SK-N-SH (cell line): ENCODE results near the gene USP46. TPM values are rescaled to one million over a fixed set of nuclear protein-coding genes. Genes with fewer than 3 reads are reported as not detected.

ENCODE experiments used
- CTCF ChIA-PET: fragments of 300-600, 350-600 bp; formaldehyde crosslinking; extraction: SDS; loops from one replicate; lab custom pipeline; 2021; lab: Yijun Ruan, JAX
- POLR2A ChIA-PET: fragments of 350-600 bp; sonication (Branson Sonifier 250); formaldehyde crosslinking; extraction: SDS; loops from one replicate; lab custom pipeline; 2020; ENCODE audit warnings: antibody characterized with exemption, inconsistent platforms; lab: Yijun Ruan, JAX
- DNase-seq: peaks from one replicate; pipeline ENCODE4 v3.0.0; 2012
- H2AFZ ChIP-seq: fragments of 200-600 bp; sonication (generic); 2 replicates; pipeline ENCODE4 v1.8.1; 2016; ENCODE audit warnings: antibody characterized with exemption, mild to moderate bottlenecking, low read depth
- H3F3A ChIP-seq: fragments of 200-600 bp; sonication (generic); replicated peaks from 2 replicates; pipeline ENCODE3; 2016; ENCODE audit warnings: antibody characterized with exemption, mild to moderate bottlenecking; ENCODE audit not compliant: insufficient read depth
- H3K27ac ChIP-seq, 2 experiments: fragments of 200-500 bp in 1 of 2; fragments of 200-600 bp in 1 of 2; sonication (Bioruptor generic) in 1 of 2; sonication (generic), shearing (Covaris generic) in 1 of 2; 2 replicates each; pipeline versions ENCODE4 v1.5.1 to v1.6.1; 2014 to 2016; ENCODE audit warnings: low read depth in 2 of 2, inconsistent platforms in 1 of 2, low read length in 1 of 2, mild to moderate bottlenecking in 1 of 2, mixed read lengths in 1 of 2
- H3K27me3 ChIP-seq: fragments of 200-600 bp; sonication (generic), shearing (Covaris generic); 2 replicates; pipeline ENCODE4 v1.6.1; 2016; ENCODE audit warnings: mixed run types; ENCODE audit not compliant: insufficient read depth
- H3K36me3 ChIP-seq, 2 experiments: fragments of 200-500 bp in 1 of 2; fragments of 200-600 bp in 1 of 2; sonication (Bioruptor generic) in 1 of 2; sonication (generic) in 1 of 2; replicated peaks in 1 of 2; 2 replicates each; pipeline versions ENCODE3 to v1.5.1; 2014 to 2016; ENCODE audit warnings: low read length in 1 of 2, mild to moderate bottlenecking in 1 of 2; ENCODE audit not compliant: insufficient read depth in 2 of 2, control insufficient read depth in 1 of 2
- H3K4me1 ChIP-seq, 2 experiments: fragments of 200-500 bp in 1 of 2; fragments of 200-600 bp in 1 of 2; sonication (Bioruptor generic) in 1 of 2; sonication (generic), shearing (Covaris generic) in 1 of 2; 2 replicates each; pipeline versions ENCODE4 v1.5.1 to v1.6.1; 2014 to 2016; ENCODE audit warnings: low read depth in 1 of 2, low read length in 1 of 2, mixed run types in 1 of 2; ENCODE audit not compliant: insufficient read depth in 2 of 2, control insufficient read depth in 1 of 2
- H3K4me2 ChIP-seq: fragments of 200-600 bp; sonication (generic), shearing (Covaris generic); 2 replicates; pipeline ENCODE4 v1.6.1; 2017; ENCODE audit warnings: mixed run types
- H3K4me3 ChIP-seq, 2 experiments: fragments of 200-500 bp in 1 of 2; fragments of 200-600 bp in 1 of 2; sonication (Bioruptor generic) in 1 of 2; sonication (generic), shearing (Covaris generic) in 1 of 2; 2 replicates each; pipeline versions ENCODE4 v1.5.1 to v1.8.1; 2014 to 2016; ENCODE audit warnings: low read depth in 2 of 2, inconsistent platforms in 1 of 2, low read length in 1 of 2, mild to moderate bottlenecking in 1 of 2, mixed read lengths in 1 of 2, moderate library complexity in 1 of 2
- H3K79me2 ChIP-seq: fragments of 200-600 bp; sonication (generic); 2 replicates; pipeline ENCODE4 v1.8.1; 2017; ENCODE audit warnings: mild to moderate bottlenecking; ENCODE audit not compliant: insufficient read depth
- H3K9ac ChIP-seq: fragments of 200-600 bp; sonication (generic); 2 replicates; pipeline ENCODE4 v1.6.1; 2017; ENCODE audit warnings: mixed run types
- H3K9me2 ChIP-seq: fragments of 200-600 bp; sonication (generic); 2 replicates; pipeline ENCODE4 v1.6.1; 2017; ENCODE audit warnings: mixed run types
- H3K9me3 ChIP-seq: fragments of 200-600 bp; sonication (generic); 2 replicates; pipeline ENCODE4 v1.6.1; 2017; ENCODE audit warnings: mixed run types, mild to moderate bottlenecking, moderate library complexity
- H4K20me1 ChIP-seq: fragments of 200-600 bp; sonication (generic); 2 replicates; pipeline ENCODE4 v1.6.1; 2017; ENCODE audit warnings: mild to moderate bottlenecking, mixed run types; ENCODE audit not compliant: insufficient read depth
- EZH2phosphoT487 ChIP-seq: fragments of 200-600 bp; sonication (generic); IDR thresholded peaks from 2 replicates; pipeline ENCODE4 v1.6.1; 2017; ENCODE audit warnings: low read depth, mixed run types, mild to moderate bottlenecking, antibody characterized with exemption, moderate library complexity, borderline replicate concordance
- FOXJ3 ChIP-seq: sonication (generic); formaldehyde crosslinking; IDR thresholded peaks from 2 replicates; pipeline ENCODE4 v1.5.1; 2020; ENCODE audit warnings: mild to moderate bottlenecking, missing genetic modification reagents
- GABPA ChIP-seq: IDR thresholded peaks from 2 replicates; pipeline ENCODE4 v1.4.0; 2012; ENCODE audit warnings: low read depth, mild to moderate bottlenecking
- JUND ChIP-seq: IDR thresholded peaks from 2 replicates; pipeline ENCODE4 v1.4.0; 2012
- MXI1 ChIP-seq: IDR thresholded peaks from 2 replicates; pipeline ENCODE4 v1.6.1; 2012; ENCODE audit warnings: mild to moderate bottlenecking, low read depth, low read length, improper control_type of control experiment
- NFIC ChIP-seq: IDR thresholded peaks from 2 replicates; pipeline ENCODE4 v1.4.0; 2012; ENCODE audit warnings: borderline replicate concordance
- NRF1 ChIP-seq: IDR thresholded peaks from 2 replicates; pipeline ENCODE4 v1.6.1; 2012; ENCODE audit warnings: low read depth, mild to moderate bottlenecking, low read length
- PBX3 ChIP-seq: IDR thresholded peaks from 2 replicates; pipeline ENCODE4; 2012
- POLR2AphosphoS5 ChIP-seq: IDR thresholded peaks from 2 replicates; pipeline ENCODE4 v1.6.1; 2012; ENCODE audit warnings: low read depth, low read length
- RFX5 ChIP-seq: IDR thresholded peaks from 2 replicates; pipeline ENCODE4 v1.6.1; 2012; ENCODE audit warnings: mild to moderate bottlenecking, improper control_type of control experiment, low read length
- RXRA ChIP-seq: IDR thresholded peaks from 2 replicates; pipeline ENCODE4 v1.4.0; 2012; ENCODE audit warnings: low read depth, mild to moderate bottlenecking, borderline replicate concordance
- TEAD4 ChIP-seq: IDR thresholded peaks from 2 replicates; pipeline ENCODE4 v1.4.0; 2012; ENCODE audit warnings: mild to moderate bottlenecking, borderline replicate concordance; ENCODE audit not compliant: insufficient read depth
- WGBS: methylation state at CpG from one replicate; pipeline ENCODE4 v1.1.6; 2017; ENCODE audit warnings: low lambda C conversion rate; 5-methylcytosine and 5-hydroxymethylcytosine counted together
- polyA plus RNA-seq, 3 experiments: library from polyadenylated mRNA; depleted of rRNA; stranded (reverse); fragments of >200 nt; gene quantifications; 2 replicates each; pipeline ENCODE4 v1.2.3, GENCODE V29; 2012
- TF ChIP-seq, protein P1 (sequence below): IDR thresholded peaks from 2 replicates; pipeline ENCODE4 v1.4.0; 2012; ENCODE audit warnings: low read depth, borderline replicate concordance
- TF ChIP-seq, protein P2 (sequence below): IDR thresholded peaks from 2 replicates; pipeline ENCODE4 v1.6.1; 2012; ENCODE audit warnings: mild to moderate bottlenecking, low read depth, low read length, moderate library complexity

USP46 gene
- polyA plus RNA-seq, 1 of the 3 experiments (the other 2 are of a cell fraction), result 4.5 TPM

DNA sequence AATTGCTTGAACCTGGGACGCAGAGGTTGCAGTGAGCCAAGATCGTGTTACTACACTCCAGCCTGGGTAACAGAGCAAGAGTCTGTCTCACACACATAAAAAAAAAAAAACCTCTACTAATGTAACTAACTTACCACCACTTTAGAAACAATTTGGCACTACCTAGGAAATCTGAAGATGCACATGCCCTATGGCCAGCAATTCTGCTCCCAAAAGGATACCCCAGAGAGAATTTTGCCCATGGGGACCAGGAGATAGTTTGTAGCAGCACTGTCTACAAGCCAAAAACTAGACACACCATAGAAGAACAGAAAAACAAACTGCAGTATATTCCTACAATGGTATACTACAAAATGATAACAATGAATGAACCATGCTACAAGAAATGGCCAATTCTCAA is 37.5 kb downstream of the USP46 start:
- DNase-seq, result no peak
- H3K27ac ChIP-seq, result no peak overlapping the region
- H3K27me3 ChIP-seq, result no peaks in the 10 kb centered on the region
- no peak for TF ChIP-seq RFX5
- TF ChIP-seq MXI1, result no peak
- TF ChIP-seq RXRA, result no peak
- no peak for TF ChIP-seq JUND
- no peak for TF ChIP-seq PBX3
- TF ChIP-seq NFIC, result no peak
- TF ChIP-seq, protein P1, sequence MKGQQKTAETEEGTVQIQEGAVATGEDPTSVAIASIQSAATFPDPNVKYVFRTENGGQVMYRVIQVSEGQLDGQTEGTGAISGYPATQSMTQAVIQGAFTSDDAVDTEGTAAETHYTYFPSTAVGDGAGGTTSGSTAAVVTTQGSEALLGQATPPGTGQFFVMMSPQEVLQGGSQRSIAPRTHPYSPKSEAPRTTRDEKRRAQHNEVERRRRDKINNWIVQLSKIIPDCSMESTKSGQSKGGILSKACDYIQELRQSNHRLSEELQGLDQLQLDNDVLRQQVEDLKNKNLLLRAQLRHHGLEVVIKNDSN, result no peak
- no peak for TF ChIP-seq POLR2AphosphoS5
- TF ChIP-seq, protein P2, sequence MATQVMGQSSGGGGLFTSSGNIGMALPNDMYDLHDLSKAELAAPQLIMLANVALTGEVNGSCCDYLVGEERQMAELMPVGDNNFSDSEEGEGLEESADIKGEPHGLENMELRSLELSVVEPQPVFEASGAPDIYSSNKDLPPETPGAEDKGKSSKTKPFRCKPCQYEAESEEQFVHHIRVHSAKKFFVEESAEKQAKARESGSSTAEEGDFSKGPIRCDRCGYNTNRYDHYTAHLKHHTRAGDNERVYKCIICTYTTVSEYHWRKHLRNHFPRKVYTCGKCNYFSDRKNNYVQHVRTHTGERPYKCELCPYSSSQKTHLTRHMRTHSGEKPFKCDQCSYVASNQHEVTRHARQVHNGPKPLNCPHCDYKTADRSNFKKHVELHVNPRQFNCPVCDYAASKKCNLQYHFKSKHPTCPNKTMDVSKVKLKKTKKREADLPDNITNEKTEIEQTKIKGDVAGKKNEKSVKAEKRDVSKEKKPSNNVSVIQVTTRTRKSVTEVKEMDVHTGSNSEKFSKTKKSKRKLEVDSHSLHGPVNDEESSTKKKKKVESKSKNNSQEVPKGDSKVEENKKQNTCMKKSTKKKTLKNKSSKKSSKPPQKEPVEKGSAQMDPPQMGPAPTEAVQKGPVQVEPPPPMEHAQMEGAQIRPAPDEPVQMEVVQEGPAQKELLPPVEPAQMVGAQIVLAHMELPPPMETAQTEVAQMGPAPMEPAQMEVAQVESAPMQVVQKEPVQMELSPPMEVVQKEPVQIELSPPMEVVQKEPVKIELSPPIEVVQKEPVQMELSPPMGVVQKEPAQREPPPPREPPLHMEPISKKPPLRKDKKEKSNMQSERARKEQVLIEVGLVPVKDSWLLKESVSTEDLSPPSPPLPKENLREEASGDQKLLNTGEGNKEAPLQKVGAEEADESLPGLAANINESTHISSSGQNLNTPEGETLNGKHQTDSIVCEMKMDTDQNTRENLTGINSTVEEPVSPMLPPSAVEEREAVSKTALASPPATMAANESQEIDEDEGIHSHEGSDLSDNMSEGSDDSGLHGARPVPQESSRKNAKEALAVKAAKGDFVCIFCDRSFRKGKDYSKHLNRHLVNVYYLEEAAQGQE, result no peak
- TF ChIP-seq FOXJ3, result no peak
- no peaks in the 10 kb centered on the region for H3K9me3 ChIP-seq
- WGBS, result 100% methylated on average over 2 of the region's 2 CpGs
- H2AFZ ChIP-seq, result no peak overlapping the region
- ChIA-PET POLR2A (no interaction called here), CTCF (no interaction called here)
- H3K4me1 ChIP-seq, result no peaks in the 10 kb centered on the region; a peak in 1 of 4 replicates
- no peak overlapping the region for H3K4me2 ChIP-seq
- peaks cover 3 to 14% of the 10 kb centered on the region in 2 experiments for H3K36me3 ChIP-seq
- H3K9me2 ChIP-seq, result no peaks in the 10 kb centered on the region
- H3K9ac ChIP-seq, result no peak overlapping the region
- H3F3A ChIP-seq, result no peaks in the 10 kb centered on the region
- no peaks in the 10 kb centered on the region for H3K79me2 ChIP-seq
- no peak overlapping the region for H3K4me3 ChIP-seq
- no peaks in the 10 kb centered on the region for H4K20me1 ChIP-seq

- Histone ChIP-seq H4K20me1 (no peaks in the 10 kb centered on the region), H3F3A (no peaks in the 10 kb centered on the region), H3K27me3 (no peaks in the 10 kb centered on the region), H3K4me3 (no peak overlapping the region), H3K9me3 (no peaks in the 10 kb centered on the region), H3K9me2 (no peaks in the 10 kb centered on the region), H3K9ac (no peak overlapping the region), H3K36me3 (peaks cover 3 to 7% of the 10 kb centered on the region in 2 experiments), H3K4me2 (no peak overlapping the region), H2AFZ (no peak overlapping the region), H3K79me2 (no peaks in the 10 kb centered on the region), H3K4me1 (no peaks in the 10 kb centered on the region; a peak in 1 of 4 replicates), H3K27ac (no peak overlapping the region; a peak in 1 of 4 replicates)
- ChIA-PET POLR2A (no interaction called here), CTCF (interaction anchor here (1.1 kb wide), 1 partner anchor 11 kb away, joined by 3 read pairs; no protein-coding TSS in a partner anchor)
- no peak for DNase-seq
- 82% methylated on average over 2 of the region's 2 CpGs for WGBS
- TF ChIP-seq, protein P1, result no peak
- TF ChIP-seq NRF1, result no peak
- TF ChIP-seq EZH2phosphoT487, result no peak
- TF ChIP-seq TEAD4, result no peak
- no peak for TF ChIP-seq GABPA
Measured at GRCh38 chr4:52619591-52619931, 39.5 kb downstream of the USP46 start.
